Measurements from ENCODE around the gene ARID1B. TPM values are rescaled to one million over a fixed set of nuclear protein-coding genes. Genes with fewer than 3 reads are reported as not detected.

The ARID1B gene
- total RNA-seq, 1 experiment from 2014 or later = 63.9 TPM

DNA sequence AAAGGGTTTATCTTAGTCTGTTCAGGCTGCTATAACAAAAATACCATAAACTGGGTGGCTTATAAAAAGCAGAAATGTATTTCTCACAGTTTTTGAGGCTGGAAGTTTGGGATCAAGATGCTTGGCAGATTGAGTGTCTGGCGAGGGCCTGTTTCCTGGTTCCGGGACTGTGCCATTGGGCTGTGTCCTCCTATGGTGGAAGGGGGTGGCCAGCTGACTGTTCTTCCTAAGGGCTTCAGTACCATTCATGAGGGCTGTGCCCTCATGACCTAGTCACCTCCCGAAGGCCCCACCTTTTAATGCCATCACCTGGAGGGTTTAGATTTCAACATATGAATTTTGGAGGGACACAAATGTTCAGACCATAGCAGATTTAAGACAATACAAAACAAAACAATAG lies 91.2 kb downstream of the ARID1B start:
- no peak for DNase-seq (ENCODE audit: unreplicated experiment)
- peaks cover 19% of the 10 kb centered on the region for H3K4me1 Mint-ChIP-seq (ENCODE audit: insufficient read depth, unreplicated experiment)
- no TSS peak for BruUV-seq (replicated peaks)
- H3K9me3 Mint-ChIP-seq (ENCODE audit: unreplicated experiment) = no peaks in the 10 kb centered on the region
- H3K4me3 Mint-ChIP-seq (ENCODE audit: unreplicated experiment) = no peak overlapping the region
- no peak overlapping the region for H3K27ac Mint-ChIP-seq (ENCODE audit: low read depth, unreplicated experiment)
- ChIA-PET CTCF (interaction anchor here (1.1 kb wide), 1 partner anchor 79 kb away, joined by 3 read pairs; no protein-coding TSS in a partner anchor), POLR2A (interaction anchor here (0.9 to 1.3 kb wide), 2 partner anchors 15 to 52 kb away, joined by 3 read pairs; no protein-coding TSS in a partner anchor)
- no peaks in the 10 kb centered on the region for H3K27me3 Mint-ChIP-seq (ENCODE audit: insufficient read depth, unreplicated experiment)
- intact Hi-C loops (cut with micrococcal nuclease) = loop anchor here (5.0 kb wide), 1 partner anchor 86 kb away; no protein-coding TSS in a partner anchor
- no peaks in the 10 kb centered on the region for H3K36me3 Mint-ChIP-seq (ENCODE audit: insufficient read depth, unreplicated experiment)
- no peak for TF ChIP-seq CTCF (IDR thresholded peaks at IDR 0.05; ENCODE audit: unreplicated experiment)

GRCh38 chr6:156869980-156870398 lies 92.8 kb downstream of the ARID1B start:
- H3K4me3 Mint-ChIP-seq (ENCODE audit: unreplicated experiment) = no peak overlapping the region
- no TSS peak for BruUV-seq (replicated peaks)
- POLR2A ChIA-PET = interaction anchor here (0.6 to 1.1 kb wide), 2 partner anchors 90 to 1423 kb away, joined by 3 to 4 read pairs; no protein-coding TSS in a partner anchor

GRCh38 chr6:156870924-156871539 lies 93.9 kb downstream of the ARID1B start:
- DNase-seq (ENCODE audit: unreplicated experiment) = no peak
- Mint-ChIP-seq H3K27me3 (ENCODE audit: insufficient read depth, unreplicated experiment) (no peaks in the 10 kb centered on the region), H3K36me3 (ENCODE audit: insufficient read depth, unreplicated experiment) (peaks cover 5% of the 10 kb centered on the region), H3K4me1 (ENCODE audit: insufficient read depth, unreplicated experiment) (peaks cover 3% of the 10 kb centered on the region), H3K9me3 (ENCODE audit: unreplicated experiment) (no peaks in the 10 kb centered on the region), H3K27ac (ENCODE audit: low read depth, unreplicated experiment) (no peak overlapping the region), H3K4me3 (ENCODE audit: unreplicated experiment) (no peak overlapping the region)
- BruUV-seq (replicated peaks) = no TSS peak
- CTCF ChIA-PET = interaction anchor here (0.6 to 0.7 kb wide), 2 partner anchors 77 to 86 kb away, joined by 3 to 6 read pairs; no protein-coding TSS in a partner anchor
- intact Hi-C loops (cut with micrococcal nuclease) = no loop called here
- TF ChIP-seq CTCF (IDR thresholded peaks at IDR 0.05; ENCODE audit: unreplicated experiment) = no peak
- POLR2A ChIA-PET = interaction anchor here (0.6 kb wide), 1 partner anchor 151 kb away, joined by 3 read pairs; no protein-coding TSS in a partner anchor

More at GRCh38 chr6:156869980-156870398, 92.8 kb downstream of the ARID1B start:
- intact Hi-C loops (cut with micrococcal nuclease) = loop anchor here (5.0 kb wide), 1 partner anchor 88 kb away; no protein-coding TSS in a partner anchor
- no peaks in the 10 kb centered on the region for H3K27me3 Mint-ChIP-seq (ENCODE audit: insufficient read depth, unreplicated experiment)
- CTCF ChIA-PET = interaction anchor here (0.8 kb wide), 1 partner anchor 37 kb away, joined by 3 read pairs; no protein-coding TSS in a partner anchor
- H3K9me3 Mint-ChIP-seq (ENCODE audit: unreplicated experiment) = no peaks in the 10 kb centered on the region
- H3K4me1 Mint-ChIP-seq (ENCODE audit: insufficient read depth, unreplicated experiment) = peaks cover 13% of the 10 kb centered on the region
- DNase-seq (ENCODE audit: unreplicated experiment) = no peak
- H3K36me3 Mint-ChIP-seq (ENCODE audit: insufficient read depth, unreplicated experiment) = peaks cover 5% of the 10 kb centered on the region
- no peak overlapping the region for H3K27ac Mint-ChIP-seq (ENCODE audit: low read depth, unreplicated experiment)
- no peak for TF ChIP-seq CTCF (IDR thresholded peaks at IDR 0.05; ENCODE audit: unreplicated experiment)

DNA sequence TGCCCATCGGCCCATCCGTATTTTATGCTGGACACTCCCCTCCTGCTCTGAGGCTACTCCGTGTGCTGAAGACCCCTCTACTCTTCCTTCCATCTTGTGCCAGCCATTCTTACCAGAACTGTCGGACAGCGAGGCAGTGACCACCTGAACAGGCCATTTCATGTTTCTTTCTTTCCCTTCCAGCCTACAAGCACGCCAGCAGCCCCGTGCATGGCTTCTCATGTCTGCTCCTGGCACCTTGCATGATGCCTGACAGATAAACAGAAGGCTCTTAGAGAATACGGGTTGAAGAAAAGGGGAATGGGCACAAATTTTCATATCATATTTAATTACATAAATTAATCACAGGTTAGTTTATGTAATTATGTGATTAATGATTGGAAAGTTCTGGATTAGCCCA lies 95.7 kb downstream of the ARID1B start:
- Mint-ChIP-seq H3K9me3 (ENCODE audit: unreplicated experiment) (no peaks in the 10 kb centered on the region), H3K27ac (ENCODE audit: low read depth, unreplicated experiment) (no peak overlapping the region), H3K4me3 (ENCODE audit: unreplicated experiment) (no peak overlapping the region), H3K27me3 (ENCODE audit: insufficient read depth, unreplicated experiment) (no peaks in the 10 kb centered on the region), H3K4me1 (ENCODE audit: insufficient read depth, unreplicated experiment) (no peaks in the 10 kb centered on the region), H3K36me3 (ENCODE audit: insufficient read depth, unreplicated experiment) (peaks cover 5% of the 10 kb centered on the region)
- intact Hi-C loops (cut with micrococcal nuclease) = no loop called here
- no peak for DNase-seq (ENCODE audit: unreplicated experiment)
- ChIA-PET POLR2A (no interaction called here), CTCF (no interaction called here)
- no TSS peak for BruUV-seq (replicated peaks)
- no peak for TF ChIP-seq CTCF (IDR thresholded peaks at IDR 0.05; ENCODE audit: unreplicated experiment)

Measured in MCF 10A (cell line).